Neural progenitor cell (in vitro differentiated cells): Measurements from ENCODE around the gene NXPE1. TPM values are rescaled to one million over a fixed set of nuclear protein-coding genes. Genes with fewer than 3 reads are reported as not detected.

Source experiments
- DNase-seq: peaks from one replicate; pipeline ENCODE4 v3.0.0-alpha.2; 2016; ENCODE audit warnings: low spot score
- H2AFZ ChIP-seq: fragments of 200-600 bp; sonication (generic); replicated peaks from 2 replicates; pipeline ENCODE4 v1.6.1; 2016; ENCODE audit warnings: antibody characterized with exemption
- H3F3A ChIP-seq: fragments of 200-600 bp; sonication (generic); 2 replicates; pipeline ENCODE4 v1.6.1; 2016; ENCODE audit warnings: antibody characterized with exemption, low read depth
- H3K27ac ChIP-seq: fragments of 200-600 bp; sonication (generic); 2 replicates; pipeline ENCODE4 v1.5.1; 2016; ENCODE audit warnings: mild to moderate bottlenecking
- H3K27me3 ChIP-seq: fragments of 200-600 bp; sonication (generic); 2 replicates; pipeline ENCODE4 v1.6.1; 2016; ENCODE audit warnings: mild to moderate bottlenecking, moderate library complexity
- H3K36me3 ChIP-seq: fragments of 200-600 bp; sonication (generic); 2 replicates; pipeline ENCODE4 v1.5.1; 2016
- H3K4me1 ChIP-seq: fragments of 200-600 bp; sonication (generic); 2 replicates; pipeline ENCODE4 v1.6.1; 2016; ENCODE audit warnings: mixed run types
- H3K4me2 ChIP-seq: fragments of 200-600 bp; sonication (generic); 2 replicates; pipeline ENCODE4 v1.6.1; 2016
- H3K4me3 ChIP-seq: fragments of 200-600 bp; sonication (generic); 2 replicates; pipeline ENCODE4 v1.5.1; 2016
- H3K79me2 ChIP-seq: fragments of 200-600 bp; sonication (generic); 2 replicates; pipeline ENCODE4 v1.6.1; 2016; ENCODE audit warnings: low read depth
- H3K9ac ChIP-seq: fragments of 200-600 bp; sonication (generic); 2 replicates; pipeline ENCODE4 v1.6.1; 2016
- H3K9me3 ChIP-seq: fragments of 200-600 bp; sonication (generic); 2 replicates; pipeline ENCODE4 v1.5.1; 2016; ENCODE audit warnings: low read depth
- H4K20me1 ChIP-seq: fragments of 200-600 bp; sonication (generic); 2 replicates; pipeline ENCODE4 v1.6.1; 2016; ENCODE audit warnings: low read depth
- H3K27ac Mint-ChIP-seq: 3 replicates; pipeline ENCODE4 v1.8.0; 2021; ENCODE audit warnings: mixed read lengths
- H3K27me3 Mint-ChIP-seq: 2 replicates; pipeline ENCODE4 v1.8.0; 2022; ENCODE audit warnings: low read depth, mild to moderate bottlenecking, inconsistent platforms, moderate library complexity, mixed read lengths; ENCODE audit not compliant: insufficient read depth
- H3K36me3 Mint-ChIP-seq: 3 replicates; pipeline ENCODE4 v1.8.0; 2021; ENCODE audit warnings: mixed read lengths
- H3K4me1 Mint-ChIP-seq: 3 replicates; pipeline ENCODE4 v1.8.0; 2021; ENCODE audit warnings: mixed read lengths
- H3K4me3 Mint-ChIP-seq: 3 replicates; pipeline ENCODE4 v1.8.0; 2021; ENCODE audit warnings: mild to moderate bottlenecking, moderate library complexity, mixed read lengths
- H3K9me3 Mint-ChIP-seq: 3 replicates; pipeline ENCODE4 v1.8.0; 2020; ENCODE audit warnings: mixed read lengths
- CTCF ChIP-seq: fragments of 200-600 bp; sonication (generic); IDR thresholded peaks from 2 replicates; pipeline ENCODE4 v1.5.1; 2017; ENCODE audit warnings: antibody characterized with exemption, mild to moderate bottlenecking
- EZH2 ChIP-seq: fragments of 200-600 bp; sonication (generic); IDR thresholded peaks from 2 replicates; pipeline ENCODE4 v1.6.1; 2017; ENCODE audit warnings: antibody characterized with exemption, mild to moderate bottlenecking, moderate library complexity
- EZH2phosphoT487 ChIP-seq: fragments of 200-600 bp; sonication (generic); IDR thresholded peaks from 2 replicates; pipeline ENCODE4 v1.6.1; 2017; ENCODE audit warnings: antibody characterized with exemption
- small RNA-seq: library from RNA; depleted of rRNA; stranded (forward); fragments of <200 nt; gene quantifications from one replicate; pipeline ENCODE3, GENCODE V24; 2015
- total RNA-seq: library from RNA; depleted of rRNA; stranded (reverse); fragments of >200 nt; gene quantifications from 2 replicates; pipeline ENCODE4 v1.2.3, GENCODE V29; 2015; ENCODE audit warnings: low replicate concordance

NXPE1 gene
- total RNA-seq, 1 donor from 2014 or later: not detected

GRCh38 chr11:114478768-114479167 lies 80.9 kb downstream of the NXPE1 start:
- no peaks in the 10 kb centered on the region for H3K79me2 ChIP-seq
- Mint-ChIP-seq H3K9me3 (no peaks in the 10 kb centered on the region), H3K4me1 (no peaks in the 10 kb centered on the region), H3K27ac (no peak overlapping the region), H3K4me3 (no peak overlapping the region), H3K36me3 (no peaks in the 10 kb centered on the region), H3K27me3 (no peaks in the 10 kb centered on the region)
- no peak for DNase-seq
- peaks cover 30% of the 10 kb centered on the region for H3K4me1 ChIP-seq
- H3K9me3 ChIP-seq: no peaks in the 10 kb centered on the region
- H3K27me3 ChIP-seq: no peaks in the 10 kb centered on the region
- no peaks in the 10 kb centered on the region for H3K36me3 ChIP-seq
- H2AFZ ChIP-seq: peak overlapping the region; percentile 73
- peak overlapping the region; percentile 1 for H3K4me2 ChIP-seq
- H3K4me3 ChIP-seq: no peak overlapping the region
- TF ChIP-seq EZH2: no peak
- TF ChIP-seq EZH2phosphoT487: no peak
- no peak for TF ChIP-seq CTCF
- H4K20me1 ChIP-seq: no peaks in the 10 kb centered on the region
- H3F3A ChIP-seq: no peaks in the 10 kb centered on the region
- no peak overlapping the region for H3K27ac ChIP-seq
- H3K9ac ChIP-seq: no peak overlapping the region

GRCh38 chr11:114478001-114478410 lies 81.7 kb downstream of the NXPE1 start:
- Histone ChIP-seq H3K36me3 (no peaks in the 10 kb centered on the region), H3K9me3 (no peaks in the 10 kb centered on the region), H3K4me1 (peaks cover 30% of the 10 kb centered on the region), H3K27me3 (no peaks in the 10 kb centered on the region), H2AFZ (peak overlapping the region; percentile 73), H3K4me2 (peak overlapping the region; percentile 1), H3K27ac (no peak overlapping the region), H4K20me1 (no peaks in the 10 kb centered on the region), H3K79me2 (no peaks in the 10 kb centered on the region), H3K4me3 (no peak overlapping the region), H3F3A (no peaks in the 10 kb centered on the region), H3K9ac (no peak overlapping the region)
- Mint-ChIP-seq H3K9me3 (no peaks in the 10 kb centered on the region), H3K27ac (no peak overlapping the region), H3K4me1 (no peaks in the 10 kb centered on the region), H3K4me3 (no peak overlapping the region), H3K36me3 (no peaks in the 10 kb centered on the region), H3K27me3 (no peaks in the 10 kb centered on the region)
- no peak for TF ChIP-seq EZH2phosphoT487
- TF ChIP-seq CTCF: no peak
- no peak for TF ChIP-seq EZH2
- DNase-seq: no peak

GRCh38 chr11:114472661-114473060 lies 87.0 kb downstream of the NXPE1 start:
- Mint-ChIP-seq H3K27me3 (peaks cover 2% of the 10 kb centered on the region), H3K27ac (no peak overlapping the region), H3K4me3 (no peak overlapping the region), H3K9me3 (peaks cover 3% of the 10 kb centered on the region), H3K36me3 (no peaks in the 10 kb centered on the region), H3K4me1 (no peaks in the 10 kb centered on the region)
- no peak overlapping the region for H3K9ac ChIP-seq
- no peaks in the 10 kb centered on the region for H3K9me3 ChIP-seq
- no peak overlapping the region for H3K27ac ChIP-seq
- no peaks in the 10 kb centered on the region for H3K4me1 ChIP-seq
- no peaks in the 10 kb centered on the region for H3K27me3 ChIP-seq
- no peak overlapping the region for H2AFZ ChIP-seq
- H3K79me2 ChIP-seq: no peaks in the 10 kb centered on the region
- no peak for DNase-seq
- H4K20me1 ChIP-seq: no peaks in the 10 kb centered on the region
- TF ChIP-seq EZH2phosphoT487: no peak
- no peak for TF ChIP-seq CTCF
- no peak for TF ChIP-seq EZH2
- no peak overlapping the region for H3K4me2 ChIP-seq
- H3K4me3 ChIP-seq: no peak overlapping the region
- no peaks in the 10 kb centered on the region for H3F3A ChIP-seq
- H3K36me3 ChIP-seq: no peaks in the 10 kb centered on the region

Small RNA genes lying within 50 kb of the gene (small RNA-seq; reads per million reads assigned to genes)
- not detected for gene RF01210

Other genes starting within 250 kb of the NXPE1 start
- gene C11orf71, start 159.4 kb downstream of the NXPE1 start, total RNA-seq: 6.6 and 6.8 TPM in 2 replicates
- 44.5 and 61.1 TPM in 2 replicates for gene RBM7, start 159.2 kb downstream of the NXPE1 start, total RNA-seq
- gene REXO2, start 120.4 kb downstream of the NXPE1 start, total RNA-seq: 51.6 and 82.0 TPM in 2 replicates
- not detected in 2 replicates for gene NXPE4, start 35.9 kb upstream of the NXPE1 start, total RNA-seq
- not detected in 2 replicates for gene NXPE2, start 118.6 kb upstream of the NXPE1 start, total RNA-seq